Choroid plexus epithelial cell (primary cell): ENCODE data around the gene CAPN11.

ENCODE experiments used
- DNase-seq: peaks from one replicate; pipeline ENCODE4 v3.0.0-alpha.2; 2010; ENCODE audit warnings: low read depth
- H3K4me3 ChIP-seq: 2 replicates; pipeline ENCODE4 v1.5.1; 2011; ENCODE audit warnings: low read depth, mild to moderate bottlenecking, control low read depth, low read length, moderate library complexity
- CTCF ChIP-seq: conservative IDR thresholded peaks from 2 replicates; pipeline ENCODE4 v1.5.1; 2011; ENCODE audit warnings: low read depth, mild to moderate bottlenecking, control low read depth, inconsistent platforms, low read length, moderate library complexity

CAPN11 gene

GRCh38 chr6:44199883-44200282 lies 41.3 kb downstream of the CAPN11 start:
- H3K4me3 ChIP-seq, result no peak overlapping the region
- DNase-seq, result no peak
- no peak for TF ChIP-seq CTCF

- no peak for DNase-seq
- no peak overlapping the region for H3K4me3 ChIP-seq
- TF ChIP-seq CTCF, result no peak
These were observed 42.6 kb downstream of the CAPN11 start for GRCh38 chr6:44201200-44201599.

DNA sequence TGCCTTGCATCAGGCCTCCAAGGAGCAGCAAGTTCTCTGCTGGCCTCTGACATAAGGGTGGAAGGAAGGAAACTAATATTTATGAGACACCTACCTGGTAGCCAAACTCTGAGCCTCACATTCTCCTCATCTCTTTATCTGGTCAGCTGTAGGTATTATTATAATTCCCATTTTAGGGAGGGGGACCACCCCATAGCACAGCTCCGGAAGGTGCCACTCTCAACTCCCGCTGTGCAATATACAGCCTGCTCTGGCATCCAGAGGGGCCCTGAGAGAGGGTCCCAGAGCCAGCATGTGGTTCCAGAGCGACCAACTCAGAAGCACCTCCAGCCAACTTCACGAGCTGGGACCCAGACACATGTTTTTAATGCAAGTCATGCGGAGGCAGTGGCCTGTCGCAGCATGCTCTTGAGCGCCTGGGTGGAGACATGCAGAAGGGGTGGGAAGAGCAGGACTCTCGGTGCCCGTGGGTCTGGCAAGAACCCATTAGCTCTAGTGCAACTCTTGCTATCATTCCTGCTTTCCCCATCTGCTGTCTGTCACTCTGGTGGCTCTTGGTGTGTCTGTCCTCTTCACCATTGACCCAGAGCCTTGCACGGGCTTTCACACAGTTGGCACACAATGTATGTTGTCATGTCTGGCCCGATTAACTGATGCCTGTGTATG lies 43.2 kb downstream of the CAPN11 start:
- H3K4me3 ChIP-seq, result no peak overlapping the region
- DNase-seq, result no peak
- no peak for TF ChIP-seq CTCF

DNA sequence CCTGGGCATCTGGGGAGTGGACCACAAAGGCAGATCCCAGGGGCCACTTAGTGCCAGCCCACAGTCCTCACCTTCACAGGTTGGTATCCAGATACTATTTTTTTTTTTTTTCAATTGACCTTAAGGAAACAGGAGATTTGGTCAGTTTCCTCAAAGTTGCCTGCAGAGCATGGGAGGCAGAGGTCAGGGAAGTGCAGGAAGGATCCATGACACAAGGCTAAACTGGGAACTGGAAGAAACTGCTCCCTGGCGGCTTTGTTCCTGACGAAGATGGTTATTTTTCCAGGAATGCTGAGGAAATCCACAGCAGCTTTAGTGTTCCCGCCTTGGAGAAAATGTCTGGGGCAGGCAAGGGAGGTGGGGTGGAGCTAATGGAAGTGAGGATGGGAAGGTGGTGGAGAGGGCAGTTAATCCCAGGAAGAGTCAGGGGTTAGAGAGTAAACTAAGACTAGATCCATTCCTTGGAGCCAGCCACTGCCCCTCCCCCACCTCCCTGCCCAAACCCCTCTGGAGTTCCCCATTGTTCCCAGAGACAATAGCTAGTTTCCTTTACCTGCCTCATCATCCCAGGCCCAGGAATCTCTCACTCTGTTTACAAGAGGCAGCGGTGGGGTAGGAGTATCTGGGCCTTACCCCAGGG lies 43.8 kb downstream of the CAPN11 start:
- no peak overlapping the region for H3K4me3 ChIP-seq
- TF ChIP-seq CTCF, result no peak
- no peak for DNase-seq

DNA sequence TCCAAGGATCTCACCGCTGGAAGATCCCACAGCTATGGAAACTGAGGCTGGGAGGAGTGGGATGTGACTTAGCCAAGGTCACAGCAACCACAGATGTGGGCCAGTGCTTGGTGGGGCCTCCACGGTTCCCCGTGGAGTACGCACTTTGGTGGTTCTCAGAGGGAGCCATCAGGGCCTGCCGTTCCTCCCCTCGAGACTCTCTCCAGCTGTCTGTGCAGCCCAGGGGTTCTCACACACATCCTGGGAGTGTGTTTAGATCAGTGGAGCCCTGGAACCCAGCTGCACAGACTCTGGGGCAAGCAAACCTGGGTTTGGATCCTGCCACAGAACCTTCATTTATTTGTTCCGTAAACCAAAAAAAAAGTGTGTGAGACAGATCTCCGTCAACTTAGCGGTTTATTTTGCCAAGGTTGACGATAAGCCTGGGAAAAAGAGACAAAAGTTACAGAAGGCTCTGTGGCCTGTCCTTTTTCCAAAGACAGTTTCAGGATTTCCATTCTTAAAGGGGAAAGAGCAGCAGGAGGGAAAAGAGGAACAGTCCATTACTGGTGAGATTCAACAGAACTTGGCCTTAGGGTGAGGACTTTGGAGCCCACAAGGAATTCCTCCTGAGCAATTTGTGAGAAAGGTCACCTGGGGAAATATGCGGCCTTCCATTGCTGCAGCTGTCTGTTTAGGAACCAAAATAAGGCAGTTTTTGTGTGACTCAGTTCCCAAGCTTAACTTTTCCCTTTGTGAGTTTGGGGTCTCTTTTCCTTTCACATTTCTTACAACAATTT lies 44.5 kb downstream of the CAPN11 start:
- TF ChIP-seq CTCF, result no peak
- DNase-seq, result peak; percentile 43
- H3K4me3 ChIP-seq, result no peak overlapping the region

- no peak for DNase-seq
- TF ChIP-seq CTCF, result no peak
- no peak overlapping the region for H3K4me3 ChIP-seq
These were observed 45.3 kb downstream of the CAPN11 start for GRCh38 chr6:44203955-44204354.
